Hepatocyte (in vitro differentiated cells): ENCODE measurements around the gene ALG12. TPM values are rescaled to one million over a fixed set of nuclear protein-coding genes. Genes with fewer than 3 reads are reported as not detected.

Source experiments
- DNase-seq: peaks from one replicate; pipeline ENCODE4 v3.0.0-alpha.2; 2016; ENCODE audit warnings: low spot score
- H2AFZ ChIP-seq: fragments of 200-600 bp; sonication (generic); 2 replicates; pipeline ENCODE4 v1.6.0; 2016; ENCODE audit warnings: antibody characterized with exemption, mild to moderate bottlenecking
- H3K27ac ChIP-seq: fragments of 200-600 bp; sonication (generic); 2 replicates; pipeline ENCODE4 v1.5.1; 2016; ENCODE audit warnings: mild to moderate bottlenecking
- H3K27me3 ChIP-seq: fragments of 200-600 bp; sonication (generic); 2 replicates; pipeline ENCODE4 v1.6.1; 2016
- H3K36me3 ChIP-seq: fragments of 200-600 bp; sonication (generic); replicated peaks from 2 replicates; pipeline ENCODE4 v1.5.1; 2016; ENCODE audit warnings: low read depth; ENCODE audit not compliant: insufficient read depth
- H3K4me1 ChIP-seq: fragments of 200-600 bp; sonication (generic); 2 replicates; pipeline ENCODE4 v1.5.1; 2016; ENCODE audit warnings: mild to moderate bottlenecking, moderate library complexity; ENCODE audit not compliant: insufficient read depth
- H3K4me2 ChIP-seq: fragments of 200-600 bp; sonication (generic); 2 replicates; pipeline ENCODE4 v1.6.0; 2016
- H3K4me3 ChIP-seq: fragments of 200-600 bp; sonication (generic); 2 replicates; pipeline ENCODE4 v1.5.1; 2016; ENCODE audit warnings: mild to moderate bottlenecking
- H3K79me2 ChIP-seq: fragments of 200-600 bp; sonication (generic); 2 replicates; pipeline ENCODE4 v1.6.0; 2017; ENCODE audit warnings: mild to moderate bottlenecking
- H3K9me2 ChIP-seq: fragments of 200-600 bp; sonication (generic); replicated peaks from 2 replicates; pipeline ENCODE4 v1.6.0; 2017; ENCODE audit warnings: mild to moderate bottlenecking; ENCODE audit not compliant: insufficient read depth
- H3K9me3 ChIP-seq: fragments of 200-600 bp; sonication (generic); 2 replicates; pipeline ENCODE4 v1.5.1; 2016; ENCODE audit warnings: low read depth, mild to moderate bottlenecking
- H4K20me1 ChIP-seq: fragments of 200-600 bp; sonication (generic); 2 replicates; pipeline ENCODE4 v1.6.0; 2016; ENCODE audit warnings: mild to moderate bottlenecking; ENCODE audit not compliant: insufficient read depth, poor library complexity, severe bottlenecking
- EZH2 ChIP-seq: fragments of 200-600 bp; sonication (generic); IDR thresholded peaks from 2 replicates; pipeline ENCODE4 v1.6.1; 2016; ENCODE audit warnings: antibody characterized with exemption, mild to moderate bottlenecking, borderline replicate concordance
- EZH2phosphoT487 ChIP-seq: fragments of 200-600 bp; sonication (generic); IDR thresholded peaks from one replicate; pipeline ENCODE4 v1.6.1; 2018; ENCODE audit warnings: antibody characterized with exemption, mild to moderate bottlenecking, low read depth, moderate library complexity; ENCODE audit not compliant: unreplicated experiment, severe bottlenecking
- WGBS: methylation state at CpG from one replicate; pipeline ENCODE4 v1.1.6; 2016; ENCODE audit warnings: low lambda C conversion rate; ENCODE audit errors: missing lambda C conversion rate; 5-methylcytosine and 5-hydroxymethylcytosine counted together
- polyA plus RNA-seq: library from polyadenylated mRNA; unstranded; fragments of >200 nt; fragmentation: Nextera tagmentation; extraction: Ambion mirVana; gene quantifications from 2 replicates; pipeline ENCODE4 v1.2.1, GENCODE V29; 2016
- total RNA-seq: library from RNA; depleted of rRNA; stranded (reverse); fragments of >200 nt; gene quantifications from 2 replicates; pipeline ENCODE4 v1.2.3, GENCODE V29; 2014
- TF ChIP-seq, protein P1 (sequence below): fragments of 200-600 bp; sonication (generic); IDR thresholded peaks from 2 replicates; pipeline ENCODE4 v1.5.1; 2016; ENCODE audit warnings: antibody characterized with exemption, mild to moderate bottlenecking; ENCODE audit not compliant: poor library complexity

Gene ALG12
- total and polyA plus RNA-seq, 2 experiments from 2014 or later, result 30.8 to 69.6 TPM

DNA sequence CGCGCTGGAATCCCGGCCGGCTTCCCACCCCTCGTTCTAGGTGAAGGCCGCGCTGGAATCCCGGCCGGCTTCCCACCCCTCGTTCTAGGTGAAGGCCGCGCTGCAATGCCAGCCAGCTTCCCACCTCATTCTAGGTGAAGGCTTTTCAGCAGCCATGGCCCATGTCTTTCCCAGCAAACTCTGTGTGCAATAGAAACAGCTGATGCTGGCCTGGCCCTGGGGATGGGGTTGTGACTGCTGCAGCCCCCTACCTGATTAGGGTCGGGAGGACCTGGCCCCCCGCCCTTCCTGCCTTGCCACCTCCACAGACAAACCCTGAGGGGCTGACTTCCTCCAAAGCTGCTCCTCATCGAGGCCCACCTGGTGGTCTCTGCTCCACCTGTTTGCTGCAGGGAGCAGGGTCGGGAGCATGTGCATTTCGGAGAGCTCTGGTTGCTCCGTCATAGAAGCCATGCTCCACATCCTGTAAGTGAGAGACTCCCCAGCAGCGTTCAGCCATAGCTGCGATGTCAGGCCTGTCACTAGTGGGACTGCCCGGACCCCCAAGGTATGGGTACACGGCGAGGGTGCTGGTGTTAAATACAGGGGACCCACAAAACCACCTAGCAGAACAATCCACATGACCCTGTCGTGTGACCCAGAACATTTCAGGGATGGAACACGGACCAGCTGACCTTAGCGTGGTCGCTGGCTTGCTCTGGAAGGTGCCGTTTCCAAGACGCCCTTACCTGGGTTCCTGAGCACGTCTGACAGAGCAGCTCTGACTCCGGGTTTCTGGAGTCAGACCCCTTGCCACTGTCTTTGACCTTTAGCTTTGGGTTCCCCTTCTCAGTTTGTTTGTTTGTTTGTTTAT lies 61.2 kb downstream of the ALG12 start:
- WGBS, result 95% methylated on average over 26 of the region's 31 CpGs
- no peak for DNase-seq

DNA sequence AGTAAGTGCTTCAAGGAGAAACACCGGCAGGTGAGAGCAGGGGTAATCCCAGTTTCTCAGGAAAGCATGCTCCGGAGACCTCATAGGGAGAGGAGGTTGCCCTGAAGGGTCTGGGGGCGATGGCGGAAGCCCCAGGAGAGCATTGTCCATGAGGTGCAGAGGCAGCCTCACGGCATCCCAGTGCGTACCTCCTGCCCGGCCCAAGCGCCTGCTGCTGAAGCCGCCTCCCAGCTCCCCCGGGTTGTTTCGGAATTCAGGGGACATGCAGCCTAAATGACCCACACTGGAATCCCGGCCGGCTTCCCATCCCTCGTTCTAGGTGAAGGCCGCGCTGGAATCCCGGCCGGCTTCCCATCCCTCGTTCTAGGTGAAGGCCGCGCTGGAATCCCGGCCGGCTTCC lies 61.9 kb downstream of the ALG12 start:
- peaks cover 71% of the 10 kb centered on the region for H3K79me2 ChIP-seq
- no peaks in the 10 kb centered on the region for H3K9me2 ChIP-seq
- peak overlapping the region; percentile 100 for H3K4me2 ChIP-seq
- no peak for DNase-seq
- no peak overlapping the region for H3K4me3 ChIP-seq
- H4K20me1 ChIP-seq, result peaks cover 52% of the 10 kb centered on the region
- H3K27me3 ChIP-seq, result no peaks in the 10 kb centered on the region
- WGBS, result 85% methylated on average over 13 of the region's 23 CpGs
- TF ChIP-seq, protein P1, sequence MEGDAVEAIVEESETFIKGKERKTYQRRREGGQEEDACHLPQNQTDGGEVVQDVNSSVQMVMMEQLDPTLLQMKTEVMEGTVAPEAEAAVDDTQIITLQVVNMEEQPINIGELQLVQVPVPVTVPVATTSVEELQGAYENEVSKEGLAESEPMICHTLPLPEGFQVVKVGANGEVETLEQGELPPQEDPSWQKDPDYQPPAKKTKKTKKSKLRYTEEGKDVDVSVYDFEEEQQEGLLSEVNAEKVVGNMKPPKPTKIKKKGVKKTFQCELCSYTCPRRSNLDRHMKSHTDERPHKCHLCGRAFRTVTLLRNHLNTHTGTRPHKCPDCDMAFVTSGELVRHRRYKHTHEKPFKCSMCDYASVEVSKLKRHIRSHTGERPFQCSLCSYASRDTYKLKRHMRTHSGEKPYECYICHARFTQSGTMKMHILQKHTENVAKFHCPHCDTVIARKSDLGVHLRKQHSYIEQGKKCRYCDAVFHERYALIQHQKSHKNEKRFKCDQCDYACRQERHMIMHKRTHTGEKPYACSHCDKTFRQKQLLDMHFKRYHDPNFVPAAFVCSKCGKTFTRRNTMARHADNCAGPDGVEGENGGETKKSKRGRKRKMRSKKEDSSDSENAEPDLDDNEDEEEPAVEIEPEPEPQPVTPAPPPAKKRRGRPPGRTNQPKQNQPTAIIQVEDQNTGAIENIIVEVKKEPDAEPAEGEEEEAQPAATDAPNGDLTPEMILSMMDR, result no peak
- TF ChIP-seq EZH2 (no peak), EZH2phosphoT487 (no peak)
- H3K27ac ChIP-seq, result no peak overlapping the region
- no peaks in the 10 kb centered on the region for H3K9me3 ChIP-seq
- peaks cover 26% of the 10 kb centered on the region for H3K4me1 ChIP-seq
- no peak overlapping the region for H2AFZ ChIP-seq
- H3K36me3 ChIP-seq, result no peaks in the 10 kb centered on the region

More for the DNA sequence above, 61.2 kb downstream of the ALG12 start:
- no peak overlapping the region for H3K4me3 ChIP-seq
- no peak for TF ChIP-seq EZH2
- TF ChIP-seq, protein P1, result no peak
- TF ChIP-seq EZH2phosphoT487, result no peak
- no peaks in the 10 kb centered on the region for H3K9me2 ChIP-seq
- no peaks in the 10 kb centered on the region for H3K27me3 ChIP-seq
- peaks cover 77% of the 10 kb centered on the region for H3K79me2 ChIP-seq
- H3K9me3 ChIP-seq, result no peaks in the 10 kb centered on the region
- H2AFZ ChIP-seq, result no peak overlapping the region
- no peak overlapping the region for H3K4me2 ChIP-seq
- H3K36me3 ChIP-seq, result no peaks in the 10 kb centered on the region
- H4K20me1 ChIP-seq, result peaks cover 56% of the 10 kb centered on the region
- peaks cover 26% of the 10 kb centered on the region for H3K4me1 ChIP-seq
- no peak overlapping the region for H3K27ac ChIP-seq

DNA sequence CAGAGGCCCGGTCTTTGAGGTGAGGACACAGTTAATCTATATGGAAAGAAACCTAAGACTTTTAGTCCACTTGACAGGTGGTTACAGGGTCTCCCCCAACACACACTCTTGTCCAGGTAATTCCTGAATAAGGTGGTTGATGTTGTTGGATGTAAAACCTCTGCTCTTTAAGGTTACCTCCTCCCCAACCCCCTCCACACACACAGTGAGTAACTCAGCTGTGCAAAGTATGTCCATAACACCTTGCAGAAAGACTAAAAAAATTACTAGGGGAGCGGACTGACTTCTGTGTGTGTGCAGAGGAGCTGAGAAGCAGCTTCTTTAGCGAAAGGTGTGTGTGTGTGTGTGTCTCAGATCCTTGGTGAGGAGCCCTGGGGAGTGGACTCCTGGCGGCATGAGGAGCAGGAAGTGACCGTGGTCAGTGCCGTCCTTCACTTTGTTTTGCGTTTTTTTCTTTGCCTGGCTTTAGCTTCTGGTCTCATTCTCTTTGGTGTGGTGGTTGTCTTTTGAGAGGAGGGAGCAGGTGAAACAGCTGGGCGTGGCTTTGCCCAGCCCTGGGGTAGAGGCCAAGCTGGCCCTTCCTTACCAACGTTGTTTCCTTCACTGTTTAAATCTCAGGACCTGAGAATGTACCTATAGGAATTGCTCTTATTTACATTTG lies 62.9 kb downstream of the ALG12 start:
- 44% methylated on average over 9 of the region's 9 CpGs for WGBS
- H3K79me2 ChIP-seq, result peaks cover 61% of the 10 kb centered on the region
- H3K9me3 ChIP-seq, result no peaks in the 10 kb centered on the region
- peak overlapping the region; percentile 97 for H3K4me3 ChIP-seq
- H3K27ac ChIP-seq, result peak overlapping the region; percentile 84
- H2AFZ ChIP-seq, result no peak overlapping the region
- H3K9me2 ChIP-seq, result no peaks in the 10 kb centered on the region
- peak; percentile 50 for DNase-seq
- peaks cover 26% of the 10 kb centered on the region for H3K4me1 ChIP-seq
- H3K36me3 ChIP-seq, result no peaks in the 10 kb centered on the region
- H4K20me1 ChIP-seq, result peaks cover 47% of the 10 kb centered on the region
- peaks cover 4% of the 10 kb centered on the region for H3K27me3 ChIP-seq
- peak overlapping the region; percentile 100 for H3K4me2 ChIP-seq
- no peak for TF ChIP-seq EZH2phosphoT487
- TF ChIP-seq, protein P1, result no peak
- TF ChIP-seq EZH2, result no peak
